Suprapubic skin (tissue), 4 donors: ENCODE results near the gene BMPR1B. TPM values are rescaled to one million over a fixed set of nuclear protein-coding genes. Genes with fewer than 3 reads are reported as not detected.

Experiments
- DNase-seq, 2 donors: peaks; one replicate each; pipeline ENCODE4 v3.0.0-alpha.2; 2019; ENCODE audit warnings: low spot score in 2 of 2
- H3K27ac ChIP-seq: fragments of 200-600 bp; sonication (generic); one replicate; pipeline ENCODE4 v1.5.1; 2019
- H3K27me3 ChIP-seq: fragments of 200-600 bp; sonication (generic); one replicate; pipeline ENCODE4 v1.5.1; 2019
- H3K36me3 ChIP-seq: fragments of 200-600 bp; sonication (generic); one replicate; pipeline ENCODE4 v1.5.1; 2019
- H3K4me1 ChIP-seq: fragments of 200-600 bp; sonication (generic); one replicate; pipeline ENCODE4 v1.5.1; 2019
- H3K4me3 ChIP-seq: fragments of 200-600 bp; sonication (generic); one replicate; pipeline ENCODE4 v1.5.1; 2019; ENCODE audit warnings: mild to moderate bottlenecking
- H3K9me3 ChIP-seq: fragments of 200-600 bp; sonication (generic); one replicate; pipeline ENCODE4 v1.5.1; 2019
- CTCF ChIP-seq, 2 donors: fragments of 200-600 bp in 1 of 2; fragments of 450-650 bp in 1 of 2; sonication (generic) in 1 of 2; IDR thresholded peaks; one replicate each; pipeline ENCODE4 v1.5.1; 2016 to 2019; ENCODE audit warnings: antibody characterized with exemption in 2 of 2, mild to moderate bottlenecking in 1 of 2, moderate library complexity in 1 of 2
- EP300 ChIP-seq: sonication (generic); formaldehyde crosslinking; IDR thresholded peaks from one replicate; pipeline ENCODE4 v1.6.1; 2017; ENCODE audit warnings: antibody characterized with exemption
- POLR2A ChIP-seq, 2 donors: fragments of 450-650 bp; IDR thresholded peaks; one replicate each; pipeline ENCODE4 v1.6.1; 2017; ENCODE audit warnings: antibody characterized with exemption in 2 of 2, mild to moderate bottlenecking in 2 of 2, moderate library complexity in 2 of 2
- POLR2AphosphoS5 ChIP-seq, 3 donors: sonication (generic); formaldehyde crosslinking; IDR thresholded peaks; one replicate each; pipeline ENCODE4 v1.6.1; 2017; ENCODE audit warnings: antibody characterized with exemption in 3 of 3
- WGBS: methylation state at CpG from one replicate; pipeline ENCODE4 v1.1.5; 2018; 5-methylcytosine and 5-hydroxymethylcytosine counted together
- total RNA-seq, 4 donors: library from RNA; depleted of rRNA; stranded (reverse); fragments of >200 nt; gene quantifications; one replicate each; pipeline ENCODE4 v1.1.0, GENCODE V29; 2016

Gene BMPR1B
- total RNA-seq, 4 donors from 2014 or later, result 0.38 to 1.2 (median 0.75) TPM

DNA sequence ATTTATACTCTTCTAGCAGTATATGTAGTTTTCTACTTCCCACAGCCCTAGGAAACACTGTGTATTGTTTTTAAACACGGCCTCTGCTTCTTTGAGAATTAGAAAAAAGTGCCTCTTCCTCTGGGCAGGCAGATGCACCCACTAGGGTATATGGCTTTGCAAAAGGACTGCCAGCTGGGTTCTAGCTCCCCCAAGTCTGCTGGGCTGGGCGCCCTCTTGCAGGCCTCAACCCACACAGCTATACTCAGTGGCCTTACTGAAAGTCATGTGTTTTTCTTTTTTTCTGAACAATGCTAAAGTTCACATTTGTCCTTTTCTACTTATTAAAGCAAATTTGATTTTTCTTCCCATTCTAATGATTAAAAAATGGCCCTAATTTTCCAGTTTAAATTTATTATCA is 35.5 kb upstream of the BMPR1B start:
- no peak for DNase-seq
- Histone ChIP-seq H3K4me1 (no peaks in the 10 kb centered on the region), H3K9me3 (no peaks in the 10 kb centered on the region), H3K27ac (no peak overlapping the region), H3K27me3 (no peaks in the 10 kb centered on the region), H3K4me3 (no peak overlapping the region), H3K36me3 (no peaks in the 10 kb centered on the region)
- WGBS, result 84% methylated on average over 2 of the region's 2 CpGs
- TF ChIP-seq EP300 (no peak), POLR2A (IDR thresholded peaks at IDR 0.05) (no peak), POLR2AphosphoS5 (IDR thresholded peaks at IDR 0.05) (no peak), CTCF (IDR thresholded peaks at IDR 0.05) (no peak)

DNA sequence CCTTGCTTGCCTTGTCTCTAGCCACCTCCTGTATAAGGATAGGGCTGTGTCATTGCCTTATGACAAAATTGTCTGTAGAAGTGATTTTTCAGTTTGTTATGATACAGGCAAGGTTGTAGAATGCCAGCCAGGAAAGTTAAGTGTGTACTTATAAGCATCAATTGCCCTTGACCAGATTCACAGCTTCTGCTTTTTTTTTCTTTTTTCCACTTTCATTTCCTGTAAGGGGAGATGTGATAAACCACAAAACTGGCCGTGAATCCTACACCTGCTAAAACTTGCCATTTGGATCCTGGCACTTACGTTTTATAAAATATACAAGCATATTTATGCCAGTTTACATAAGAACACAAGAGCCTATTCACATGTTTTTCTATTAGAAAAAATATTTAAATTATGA is 35.0 kb upstream of the BMPR1B start:
- Histone ChIP-seq H3K27ac (no peak overlapping the region), H3K4me1 (no peaks in the 10 kb centered on the region), H3K9me3 (no peaks in the 10 kb centered on the region), H3K27me3 (peaks cover 2% of the 10 kb centered on the region), H3K4me3 (no peak overlapping the region), H3K36me3 (no peaks in the 10 kb centered on the region)
- 42% methylated on average over 2 of the region's 2 CpGs for WGBS
- no peak for TF ChIP-seq EP300
- TF ChIP-seq CTCF (IDR thresholded peaks at IDR 0.05), result no peak
- no peak for TF ChIP-seq POLR2AphosphoS5 (IDR thresholded peaks at IDR 0.05)
- TF ChIP-seq POLR2A (IDR thresholded peaks at IDR 0.05), result no peak
- DNase-seq, result no peak

DNA sequence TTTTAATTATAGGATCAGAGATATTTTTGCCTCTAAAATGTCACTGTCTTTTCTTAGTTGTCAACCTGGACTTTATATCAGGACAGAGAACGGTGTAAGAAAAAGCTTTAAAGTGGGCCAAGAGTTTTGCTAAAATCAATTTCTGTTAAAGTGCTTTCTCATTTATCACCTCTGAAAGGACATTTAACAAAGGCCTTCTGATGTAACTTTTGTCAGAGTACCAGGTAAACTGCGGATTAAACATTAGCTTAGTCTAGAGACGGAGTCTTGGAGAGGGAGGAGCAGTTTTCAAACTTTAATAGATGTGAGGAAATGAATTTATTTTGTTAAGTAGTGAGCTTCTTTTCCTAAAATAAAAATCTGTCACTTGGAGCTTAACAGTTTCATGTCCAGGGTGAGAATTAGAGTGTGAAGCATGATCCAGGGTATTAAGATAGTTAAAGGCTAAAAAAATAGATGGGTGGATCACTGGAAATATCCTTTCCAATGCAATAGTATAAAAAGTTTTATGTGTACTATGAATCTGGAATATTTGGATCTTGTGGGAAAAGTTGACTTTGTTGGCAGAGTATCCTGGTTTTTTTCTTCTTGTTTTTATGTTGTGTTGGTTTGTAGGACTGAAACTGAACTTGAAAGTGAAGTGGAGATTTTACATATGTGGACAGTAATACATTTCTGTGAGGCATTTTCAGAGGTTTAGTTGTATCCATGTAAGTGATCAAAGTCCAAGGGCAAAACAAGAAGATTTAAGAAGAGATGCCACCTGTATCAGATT is 33.6 kb upstream of the BMPR1B start:
- WGBS, result 89% methylated on average over 3 of the region's 3 CpGs
- no peak overlapping the region for H3K4me3 ChIP-seq
- H3K4me1 ChIP-seq, result no peaks in the 10 kb centered on the region
- peaks cover 4% of the 10 kb centered on the region for H3K27me3 ChIP-seq
- DNase-seq, result no peak
- H3K9me3 ChIP-seq, result no peaks in the 10 kb centered on the region
- H3K27ac ChIP-seq, result no peak overlapping the region
- no peaks in the 10 kb centered on the region for H3K36me3 ChIP-seq
- TF ChIP-seq POLR2A (IDR thresholded peaks at IDR 0.05), result no peak
- TF ChIP-seq CTCF (IDR thresholded peaks at IDR 0.05), result no peak
- no peak for TF ChIP-seq EP300
- no peak for TF ChIP-seq POLR2AphosphoS5 (IDR thresholded peaks at IDR 0.05)

DNA sequence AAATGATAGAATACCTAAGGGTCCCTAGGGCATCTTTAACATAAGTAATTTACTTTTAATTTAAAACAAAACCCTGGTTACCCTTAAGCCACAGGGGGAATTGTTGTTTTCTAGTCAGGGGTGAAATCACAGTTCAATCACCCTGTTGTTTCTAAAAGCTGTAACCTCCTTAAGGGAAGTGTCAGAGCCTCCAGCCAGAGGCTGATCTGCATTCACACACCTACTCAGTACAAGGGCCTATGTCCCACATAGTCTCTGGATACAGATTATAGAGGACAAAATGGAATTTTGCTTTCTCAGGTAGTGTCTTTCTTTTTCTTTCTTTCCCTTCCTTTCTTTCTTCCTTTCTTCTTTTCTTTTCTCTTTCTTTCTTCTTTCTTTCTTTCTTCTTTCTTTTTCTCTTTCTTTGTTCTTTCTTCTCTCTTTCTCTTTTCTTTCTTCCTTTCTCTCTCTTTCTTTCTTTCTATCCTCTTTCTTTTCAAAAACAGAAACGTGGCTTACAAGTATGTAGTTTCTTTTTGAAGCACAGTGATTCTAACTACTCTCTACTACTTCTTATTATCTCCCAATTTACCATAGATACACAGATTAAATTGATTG is 31.1 kb upstream of the BMPR1B start:
- no peaks in the 10 kb centered on the region for H3K4me1 ChIP-seq
- TF ChIP-seq POLR2A (IDR thresholded peaks at IDR 0.05) (no peak), CTCF (IDR thresholded peaks at IDR 0.05) (no peak), POLR2AphosphoS5 (IDR thresholded peaks at IDR 0.05) (no peak)
- no peak for DNase-seq

DNA sequence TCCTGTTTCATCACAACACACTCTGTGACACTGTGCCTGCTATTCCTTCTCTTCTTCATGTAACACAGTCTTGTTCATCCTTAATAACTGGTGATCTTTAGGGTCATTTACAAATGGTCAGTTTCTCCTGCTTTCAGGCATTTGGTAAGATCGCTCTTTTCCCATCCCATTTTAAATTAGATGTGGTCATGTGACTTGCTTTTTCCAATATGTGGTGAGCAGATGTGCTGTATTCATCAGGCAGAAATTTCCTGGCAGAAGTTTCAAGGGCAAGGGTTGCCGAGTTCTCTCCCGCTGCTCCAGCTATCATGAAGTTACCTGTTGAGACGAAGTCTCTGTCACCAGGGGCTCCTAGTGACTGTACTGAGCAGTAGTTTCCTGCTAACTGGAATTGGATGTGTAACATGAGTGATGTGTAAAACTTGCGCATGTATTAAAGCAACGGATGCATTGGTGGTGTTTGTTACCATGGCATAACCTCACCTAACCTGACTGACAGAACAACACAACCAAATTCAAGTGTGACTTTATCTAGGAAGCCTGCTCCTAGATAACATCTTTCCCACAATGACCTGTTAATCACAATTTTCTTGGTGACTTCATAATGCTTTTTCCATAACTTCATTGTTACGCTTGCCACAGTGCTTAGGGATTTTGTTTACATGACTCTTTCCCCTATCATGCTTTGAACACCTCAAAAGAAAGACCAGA is 29.5 kb upstream of the BMPR1B start:
- DNase-seq, result no peak
- no peaks in the 10 kb centered on the region for H3K4me1 ChIP-seq
- 75% methylated on average over 7 of the region's 7 CpGs for WGBS
- no peak overlapping the region for H3K4me3 ChIP-seq
- TF ChIP-seq EP300 (no peak), CTCF (IDR thresholded peaks at IDR 0.05) (no peak), POLR2AphosphoS5 (IDR thresholded peaks at IDR 0.05) (no peak), POLR2A (IDR thresholded peaks at IDR 0.05) (no peak)
- no peaks in the 10 kb centered on the region for H3K9me3 ChIP-seq
- peaks cover 4% of the 10 kb centered on the region for H3K27me3 ChIP-seq
- H3K36me3 ChIP-seq, result no peaks in the 10 kb centered on the region
- H3K27ac ChIP-seq, result no peak overlapping the region

More for the DNA sequence above, 31.1 kb upstream of the BMPR1B start:
- H3K27me3 ChIP-seq, result peaks cover 4% of the 10 kb centered on the region
- H3K27ac ChIP-seq, result no peak overlapping the region
- 76% methylated on average over 1 of the region's 1 CpG for WGBS
- no peak overlapping the region for H3K4me3 ChIP-seq
- no peaks in the 10 kb centered on the region for H3K9me3 ChIP-seq
- H3K36me3 ChIP-seq, result no peaks in the 10 kb centered on the region
